ENCODE measurements around the gene NPC1.

The NPC1 gene

DNA sequence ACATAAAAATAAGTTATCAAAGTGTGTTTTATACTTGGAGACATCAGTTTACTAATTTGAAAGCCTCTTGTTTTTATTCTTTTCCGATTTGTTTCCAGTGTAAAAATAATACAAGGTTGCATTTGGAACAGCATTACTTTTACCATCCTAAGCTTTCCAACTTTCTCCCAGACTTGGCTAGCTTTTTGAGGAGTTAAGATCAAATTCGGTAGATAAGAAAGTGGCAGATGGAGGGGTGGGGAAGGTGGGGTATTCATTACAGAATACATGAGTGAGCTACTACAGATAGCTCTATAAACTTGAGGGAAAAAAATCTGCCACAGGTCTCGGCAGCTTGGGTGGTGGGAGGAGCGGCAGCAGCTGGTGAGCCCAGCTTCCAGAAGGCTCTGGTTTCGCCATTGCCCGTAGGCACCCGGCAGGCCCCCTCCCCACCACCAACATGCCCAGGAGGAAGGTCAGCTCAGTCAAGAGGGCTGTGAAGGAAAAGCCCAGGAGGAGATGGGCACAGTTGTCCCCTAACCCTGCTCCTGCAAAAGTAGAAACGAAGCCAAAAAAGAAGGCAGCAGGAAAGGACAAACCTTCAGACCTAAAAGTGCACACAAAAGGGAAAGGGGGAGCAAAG, 101.6 kb downstream of the NPC1 start:
- DNase-seq (ENCODE audit: low read depth), result no peak

Data from CMK (cell line).